Hepatocyte (in vitro differentiated cells): ENCODE results near the gene ASAP2.

ENCODE experiments used
- CTCF ChIP-seq: fragments of 200-600 bp; sonication (generic); IDR thresholded peaks from 2 replicates; pipeline ENCODE4 v1.5.1; 2016; ENCODE audit warnings: antibody characterized with exemption, mild to moderate bottlenecking; ENCODE audit not compliant: poor library complexity
- EZH2 ChIP-seq: fragments of 200-600 bp; sonication (generic); IDR thresholded peaks from 2 replicates; pipeline ENCODE4 v1.6.1; 2016; ENCODE audit warnings: antibody characterized with exemption, mild to moderate bottlenecking, borderline replicate concordance

- no peak for TF ChIP-seq EZH2
- no peak for TF ChIP-seq CTCF
Measured at GRCh38 chr2:9319338-9319715, 112.7 kb downstream of the ASAP2 start.
